OCI-LY3 (cell line): ENCODE results near the gene ACBD6.

Experiments used
- H2AFZ ChIP-seq: fragments of 200-600, 300-600 bp; shearing (Covaris generic); 2 replicates; pipeline ENCODE4 v1.6.0; 2014; ENCODE audit warnings: antibody characterized with exemption, low read depth, low read length
- H3K27ac ChIP-seq: fragments of 200-600, 300-600 bp; sonication (generic); 2 replicates; pipeline ENCODE4 v1.5.1; 2014; ENCODE audit warnings: mild to moderate bottlenecking, low read length, moderate library complexity, mixed read lengths
- H3K27me3 ChIP-seq: fragments of 200-600, 300-600 bp; sonication (generic); 2 replicates; pipeline ENCODE4 v1.6.1; 2014; ENCODE audit warnings: low read depth, low read length, mixed read lengths
- H3K36me3 ChIP-seq: fragments of 200-600, 300-600 bp; sonication (generic); replicated peaks from 2 replicates; pipeline ENCODE3; 2014; ENCODE audit warnings: low read depth, low read length, mixed read lengths
- H3K4me1 ChIP-seq: fragments of 300-600, 200-600 bp; sonication (generic); 2 replicates; pipeline ENCODE4 v1.6.1; 2014; ENCODE audit warnings: low read length, mixed read lengths
- H3K4me2 ChIP-seq: fragments of 200-600, 300-600 bp; sonication (generic); 2 replicates; pipeline ENCODE4 v1.6.1; 2014; ENCODE audit warnings: low read length, mixed read lengths
- H3K4me3 ChIP-seq: fragments of 300-600, 200-600 bp; sonication (generic); 2 replicates; pipeline ENCODE4 v1.5.1; 2014; ENCODE audit warnings: antibody characterized with exemption, mild to moderate bottlenecking, low read length, moderate library complexity
- H3K79me2 ChIP-seq: fragments of 300-600, 200-600 bp; shearing (Covaris generic); 2 replicates; pipeline ENCODE4 v1.6.1; 2014; ENCODE audit warnings: mild to moderate bottlenecking, low read length, mixed read lengths
- H3K9ac ChIP-seq: fragments of 300-600, 200-600 bp; shearing (Covaris generic); 2 replicates; pipeline ENCODE4 v1.6.0; 2014; ENCODE audit warnings: mild to moderate bottlenecking, low read length, moderate library complexity
- H3K9me3 ChIP-seq: fragments of 200-600, 300-600 bp; shearing (Covaris generic); 2 replicates; pipeline ENCODE4 v1.6.1; 2014; ENCODE audit warnings: low read length, mixed read lengths; ENCODE audit not compliant: insufficient read depth
- H4K20me1 ChIP-seq: fragments of 200-600, 300-600 bp; sonication (generic); 2 replicates; pipeline ENCODE4 v1.6.1; 2016; ENCODE audit warnings: low read length, mixed read lengths; ENCODE audit not compliant: insufficient read depth
- EZH2phosphoT487 ChIP-seq: fragments of 200-600 bp; shearing (Covaris generic); IDR thresholded peaks from 2 replicates; pipeline ENCODE4 v1.6.1; 2018; ENCODE audit warnings: antibody characterized with exemption, mixed run types, low read depth
- TF ChIP-seq, protein P1 (sequence below): fragments of 200-600, 300-600 bp; sonication (generic); IDR thresholded peaks from 2 replicates; pipeline ENCODE4 v1.5.1; 2014; ENCODE audit warnings: antibody characterized with exemption, low read length, low read depth

The ACBD6 gene

DNA sequence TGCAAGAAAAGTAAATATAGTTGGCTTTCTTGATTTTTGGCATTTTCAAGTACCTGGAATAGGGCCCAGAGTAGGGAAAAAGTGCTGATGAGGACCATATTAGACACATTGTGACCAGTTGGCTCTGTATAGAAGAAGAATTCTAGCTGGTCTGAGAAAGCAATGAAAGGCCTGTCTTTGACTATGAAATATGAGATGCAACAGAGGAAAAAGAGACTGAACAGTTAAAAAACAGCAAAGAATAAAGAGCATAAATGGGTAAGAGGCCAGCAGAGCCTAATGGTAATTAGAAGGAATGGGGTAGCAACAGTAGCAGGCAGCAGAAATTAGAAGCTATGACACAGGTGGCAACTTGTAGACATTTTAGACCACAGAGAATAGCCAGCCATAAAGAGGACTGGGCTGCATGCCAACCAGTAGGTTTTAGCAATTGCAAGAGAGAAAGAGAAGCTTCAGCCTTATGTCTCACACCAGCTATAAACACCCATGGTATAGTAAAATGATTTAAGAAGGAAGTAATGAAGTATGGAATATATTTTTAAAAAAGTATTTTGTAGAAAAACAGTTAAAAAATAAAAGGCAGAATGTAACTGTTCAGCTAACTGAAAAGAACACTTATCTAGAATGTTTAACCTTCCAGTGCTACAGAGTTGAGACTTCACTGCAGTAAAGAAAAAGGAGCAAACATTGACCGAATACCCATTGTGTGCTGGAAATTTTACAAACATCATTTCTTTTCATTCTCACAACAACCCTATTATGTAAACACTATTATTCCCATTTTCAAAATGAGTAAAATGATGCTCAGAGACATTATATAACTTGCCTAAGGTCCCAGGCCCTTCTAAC is 158.2 kb downstream of the ACBD6 start:
- no peak for TF ChIP-seq EZH2phosphoT487
- TF ChIP-seq, protein P1, sequence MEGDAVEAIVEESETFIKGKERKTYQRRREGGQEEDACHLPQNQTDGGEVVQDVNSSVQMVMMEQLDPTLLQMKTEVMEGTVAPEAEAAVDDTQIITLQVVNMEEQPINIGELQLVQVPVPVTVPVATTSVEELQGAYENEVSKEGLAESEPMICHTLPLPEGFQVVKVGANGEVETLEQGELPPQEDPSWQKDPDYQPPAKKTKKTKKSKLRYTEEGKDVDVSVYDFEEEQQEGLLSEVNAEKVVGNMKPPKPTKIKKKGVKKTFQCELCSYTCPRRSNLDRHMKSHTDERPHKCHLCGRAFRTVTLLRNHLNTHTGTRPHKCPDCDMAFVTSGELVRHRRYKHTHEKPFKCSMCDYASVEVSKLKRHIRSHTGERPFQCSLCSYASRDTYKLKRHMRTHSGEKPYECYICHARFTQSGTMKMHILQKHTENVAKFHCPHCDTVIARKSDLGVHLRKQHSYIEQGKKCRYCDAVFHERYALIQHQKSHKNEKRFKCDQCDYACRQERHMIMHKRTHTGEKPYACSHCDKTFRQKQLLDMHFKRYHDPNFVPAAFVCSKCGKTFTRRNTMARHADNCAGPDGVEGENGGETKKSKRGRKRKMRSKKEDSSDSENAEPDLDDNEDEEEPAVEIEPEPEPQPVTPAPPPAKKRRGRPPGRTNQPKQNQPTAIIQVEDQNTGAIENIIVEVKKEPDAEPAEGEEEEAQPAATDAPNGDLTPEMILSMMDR = no peak
- no peak overlapping the region for H2AFZ ChIP-seq
- no peak overlapping the region for H3K9ac ChIP-seq
- H4K20me1 ChIP-seq = 0 out of 2 replicates have a peak, but pooled peaks cover 6% of the 10 kb centered on the region
- H3K27me3 ChIP-seq = no peaks in the 10 kb centered on the region
- no peak overlapping the region for H3K27ac ChIP-seq
- H3K9me3 ChIP-seq = no peaks in the 10 kb centered on the region
- no peak overlapping the region for H3K4me2 ChIP-seq
- H3K4me1 ChIP-seq = peaks cover 10% of the 10 kb centered on the region
- no peaks in the 10 kb centered on the region for H3K79me2 ChIP-seq
- peaks cover 2% of the 10 kb centered on the region for H3K36me3 ChIP-seq
- no peak overlapping the region for H3K4me3 ChIP-seq

DNA sequence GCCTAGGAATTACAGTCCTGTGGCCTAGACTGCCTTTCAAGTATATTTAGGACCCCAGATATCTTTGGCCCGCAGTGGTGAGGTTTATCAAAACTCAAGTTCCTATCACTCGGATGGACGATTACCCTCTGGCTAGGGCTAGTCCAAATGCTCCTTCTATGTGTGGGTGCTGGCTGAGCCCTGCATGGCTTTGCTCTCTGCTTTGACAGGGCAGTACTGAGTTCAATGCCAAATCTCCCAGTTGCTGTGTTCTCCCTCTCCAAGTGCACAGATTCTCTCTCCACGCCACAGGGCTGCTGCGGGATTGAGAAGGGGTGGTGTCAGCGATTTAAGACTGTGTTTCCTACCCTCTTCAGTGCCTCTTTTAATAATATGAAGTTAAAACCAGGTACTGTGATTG is 175.3 kb downstream of the ACBD6 start:
- no peaks in the 10 kb centered on the region for H3K36me3 ChIP-seq
- H3K79me2 ChIP-seq = 0 out of 2 replicates have a peak, but pooled peaks cover 3% of the 10 kb centered on the region
- H3K9ac ChIP-seq = no peak overlapping the region
- no peaks in the 10 kb centered on the region for H3K4me1 ChIP-seq
- no peak overlapping the region for H3K27ac ChIP-seq
- TF ChIP-seq, protein P1 = no peak
- TF ChIP-seq EZH2phosphoT487 = no peak
- H3K9me3 ChIP-seq = no peaks in the 10 kb centered on the region
- no peak overlapping the region for H3K4me2 ChIP-seq
- H3K4me3 ChIP-seq = no peak overlapping the region
- H3K27me3 ChIP-seq = no peaks in the 10 kb centered on the region
- H2AFZ ChIP-seq = no peak overlapping the region
- no peaks in the 10 kb centered on the region for H4K20me1 ChIP-seq

DNA sequence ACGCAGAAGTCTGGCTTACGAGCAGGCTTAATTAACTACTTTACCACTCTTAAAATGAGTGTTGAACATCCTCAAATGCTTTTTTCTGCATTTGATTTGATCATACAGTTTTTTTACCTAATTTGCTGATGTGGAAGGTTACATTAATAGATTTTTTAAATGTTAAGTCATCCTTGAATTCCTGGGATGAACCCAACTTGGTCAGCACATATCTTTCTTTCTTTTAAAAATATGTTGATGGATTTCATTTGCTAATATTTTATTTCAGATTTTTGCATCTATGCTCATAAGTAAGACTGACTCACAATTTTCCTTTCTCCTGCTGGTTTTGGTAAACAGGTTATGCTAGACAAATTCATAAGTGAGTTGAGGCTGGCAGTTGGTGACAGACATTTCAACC is 189.5 kb downstream of the ACBD6 start:
- H3K4me3 ChIP-seq = no peak overlapping the region
- H3K27me3 ChIP-seq = no peaks in the 10 kb centered on the region
- no peaks in the 10 kb centered on the region for H3K79me2 ChIP-seq
- no peaks in the 10 kb centered on the region for H3K4me1 ChIP-seq
- no peak overlapping the region for H3K9ac ChIP-seq
- no peak overlapping the region for H3K27ac ChIP-seq
- no peaks in the 10 kb centered on the region for H3K9me3 ChIP-seq
- H3K36me3 ChIP-seq = peaks cover 4% of the 10 kb centered on the region
- H4K20me1 ChIP-seq = no peaks in the 10 kb centered on the region
- no peak for TF ChIP-seq EZH2phosphoT487
- H2AFZ ChIP-seq = no peak overlapping the region
- no peak overlapping the region for H3K4me2 ChIP-seq

DNA sequence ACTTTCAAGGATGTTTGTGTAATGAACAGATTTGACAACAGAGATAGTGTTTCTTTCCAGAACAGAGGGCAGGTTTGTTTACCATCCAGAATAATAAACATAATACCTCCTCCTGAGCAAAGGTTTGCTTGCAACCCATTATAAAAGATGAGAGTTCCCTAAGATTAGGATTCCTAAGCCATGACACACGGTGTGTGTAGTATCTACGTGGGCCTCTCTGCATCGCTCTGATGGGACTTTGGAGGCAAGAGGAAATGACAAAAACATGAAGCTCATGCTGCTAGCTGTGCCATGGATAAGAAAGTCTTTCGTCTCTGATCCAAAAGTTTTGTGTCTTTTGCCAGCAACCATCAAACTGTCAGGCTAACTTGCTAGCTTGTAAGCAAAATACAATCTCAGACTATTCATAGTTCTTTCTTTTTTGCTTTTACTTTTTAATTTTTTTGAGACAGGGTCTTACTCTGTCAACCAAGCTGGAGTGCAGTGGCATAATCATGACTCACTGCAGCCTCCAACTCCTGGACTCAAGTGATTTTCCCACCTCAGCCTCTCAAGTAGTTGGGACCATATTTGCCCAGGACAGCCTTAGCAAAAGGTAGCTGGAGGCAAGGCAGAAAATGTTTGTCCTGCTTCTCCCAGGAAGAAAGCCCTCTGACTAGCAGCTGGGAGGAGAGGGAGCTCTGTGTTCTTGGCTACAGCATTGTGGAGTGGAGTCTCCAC is 191.2 kb downstream of the ACBD6 start:
- Histone ChIP-seq H3K79me2 (no peaks in the 10 kb centered on the region), H3K27ac (no peak overlapping the region), H3K9ac (no peak overlapping the region), H3K9me3 (no peaks in the 10 kb centered on the region), H3K27me3 (no peaks in the 10 kb centered on the region), H2AFZ (no peak overlapping the region), H3K36me3 (peaks cover 7% of the 10 kb centered on the region), H3K4me3 (no peak overlapping the region), H3K4me2 (no peak overlapping the region), H4K20me1 (no peaks in the 10 kb centered on the region), H3K4me1 (no peaks in the 10 kb centered on the region)
- TF ChIP-seq, protein P1 = no peak
- no peak for TF ChIP-seq EZH2phosphoT487
